Neural cell (in vitro differentiated cells): ENCODE results near the gene ACVRL1. TPM values are rescaled to one million over a fixed set of nuclear protein-coding genes. Genes with fewer than 3 reads are reported as not detected.

Source experiments
- H2AFZ ChIP-seq: fragments of 200-600, 300-800 bp; sonication (generic), shearing (Covaris generic); 2 replicates; pipeline ENCODE4 v1.6.0; 2014; ENCODE audit warnings: low read depth, mild to moderate bottlenecking, antibody characterized with exemption, low read length, moderate library complexity
- H3F3A ChIP-seq: fragments of 200-600 bp; shearing (Covaris generic); 2 replicates; pipeline ENCODE4 v1.6.1; 2016; ENCODE audit warnings: mild to moderate bottlenecking, moderate library complexity, mixed read lengths, antibody characterized with exemption, low read length; ENCODE audit not compliant: insufficient read depth, poor library complexity, severe bottlenecking
- H3K27ac ChIP-seq: fragments of 200-600, 300-800 bp; sonication (generic), shearing (Covaris generic); 2 replicates; pipeline ENCODE4 v1.5.1; 2014; ENCODE audit warnings: mild to moderate bottlenecking, low read length, moderate library complexity
- H3K27me3 ChIP-seq: fragments of 300-800, 200-600 bp; sonication (generic), shearing (Covaris generic); 2 replicates; pipeline ENCODE4 v1.6.0; 2014; ENCODE audit warnings: mild to moderate bottlenecking, low read depth, low read length, moderate library complexity; ENCODE audit not compliant: insufficient read depth
- H3K36me3 ChIP-seq: fragments of 300-800, 200-600 bp; sonication (generic), shearing (Covaris generic); 2 replicates; pipeline ENCODE4 v1.5.1; 2014; ENCODE audit warnings: mild to moderate bottlenecking, antibody characterized with exemption, low read length, moderate library complexity; ENCODE audit not compliant: insufficient read depth
- H3K4me2 ChIP-seq: fragments of 300-800, 200-600 bp; sonication (generic), shearing (Covaris generic); 2 replicates; pipeline ENCODE4 v1.6.0; 2014; ENCODE audit warnings: mild to moderate bottlenecking, low read length
- H3K4me3 ChIP-seq: fragments of 300-800, 200-600 bp; sonication (generic), shearing (Covaris generic); 2 replicates; pipeline ENCODE4 v1.5.1; 2014; ENCODE audit warnings: mild to moderate bottlenecking, low read length, moderate library complexity
- H3K79me2 ChIP-seq: fragments of 200-600 bp; shearing (Covaris generic); replicated peaks from 2 replicates; pipeline ENCODE4 v1.6.0; 2014; ENCODE audit warnings: mild to moderate bottlenecking, low read length, moderate library complexity; ENCODE audit not compliant: insufficient read depth
- H3K9ac ChIP-seq: fragments of 300-800, 200-600 bp; sonication (generic), shearing (Covaris generic); 2 replicates; pipeline ENCODE4 v1.6.1; 2016; ENCODE audit warnings: mild to moderate bottlenecking, low read length, mixed read lengths
- H3K9me2 ChIP-seq: fragments of 200-600 bp; shearing (Covaris generic); 2 replicates; pipeline ENCODE4 v1.6.1; 2016; ENCODE audit warnings: mild to moderate bottlenecking, low read length, mixed read lengths; ENCODE audit not compliant: insufficient read depth
- H3K9me3 ChIP-seq: fragments of 200-600, 300-800 bp; sonication (generic), shearing (Covaris generic); 2 replicates; pipeline ENCODE4 v1.6.1; 2016; ENCODE audit warnings: mild to moderate bottlenecking, mixed run types, low read length, moderate library complexity, mixed read lengths
- H4K20me1 ChIP-seq: fragments of 200-600 bp; shearing (Covaris generic); 2 replicates; pipeline ENCODE4 v1.6.1; 2016; ENCODE audit warnings: mild to moderate bottlenecking, mixed run types; ENCODE audit not compliant: insufficient read depth
- EP300 ChIP-seq: fragments of 450-650 bp; conservative IDR thresholded peaks from 2 replicates; pipeline ENCODE4 v1.6.1; 2014; ENCODE audit warnings: antibody characterized with exemption, mild to moderate bottlenecking, moderate library complexity; ENCODE audit not compliant: poor library complexity, severe bottlenecking
- EZH2 ChIP-seq: fragments of 200-600, 300-800 bp; shearing (Covaris generic), sonication (generic); IDR thresholded peaks from 2 replicates; pipeline ENCODE4 v1.6.1; 2014; ENCODE audit warnings: antibody characterized with exemption, low read length, borderline replicate concordance, mild to moderate bottlenecking; ENCODE audit not compliant: insufficient read depth, poor library complexity, severe bottlenecking
- MXI1 ChIP-seq: fragments of 450-650 bp; conservative IDR thresholded peaks from 2 replicates; pipeline ENCODE4 v1.6.1; 2014; ENCODE audit warnings: antibody characterized with exemption, mild to moderate bottlenecking; ENCODE audit not compliant: poor library complexity, severe bottlenecking
- POLR2AphosphoS5 ChIP-seq: IDR thresholded peaks from 2 replicates; pipeline ENCODE4 v1.6.1; 2012
- RAD21 ChIP-seq: fragments of 450-650 bp; conservative IDR thresholded peaks from 2 replicates; pipeline ENCODE4 v1.6.1; 2014; ENCODE audit warnings: antibody characterized with exemption, mild to moderate bottlenecking, moderate library complexity
- REST ChIP-seq: IDR thresholded peaks from 2 replicates; pipeline ENCODE4 v1.6.1; 2012; ENCODE audit warnings: borderline replicate concordance
- SMC3 ChIP-seq: fragments of 450-650 bp; conservative IDR thresholded peaks from 2 replicates; pipeline ENCODE4 v1.6.1; 2014; ENCODE audit warnings: antibody characterized with exemption, mild to moderate bottlenecking, moderate library complexity; ENCODE audit not compliant: poor library complexity
- TAF1 ChIP-seq: IDR thresholded peaks from 2 replicates; pipeline ENCODE4 v1.6.1; 2012; ENCODE audit warnings: low read depth
- polyA plus RNA-seq: library from polyadenylated mRNA; depleted of rRNA; stranded (reverse); fragments of >200 nt; gene quantifications from 2 replicates; pipeline ENCODE4 v1.2.3, GENCODE V29; 2014
- TF ChIP-seq, protein P1 (sequence below): fragments of 450-650 bp; IDR thresholded peaks from 2 replicates; pipeline ENCODE4 v1.5.1; 2014; ENCODE audit warnings: antibody characterized with exemption, mild to moderate bottlenecking, moderate library complexity; ENCODE audit not compliant: poor library complexity, severe bottlenecking

The ACVRL1 gene
- polyA plus RNA-seq, 1 donor from 2014 or later = not detected

DNA sequence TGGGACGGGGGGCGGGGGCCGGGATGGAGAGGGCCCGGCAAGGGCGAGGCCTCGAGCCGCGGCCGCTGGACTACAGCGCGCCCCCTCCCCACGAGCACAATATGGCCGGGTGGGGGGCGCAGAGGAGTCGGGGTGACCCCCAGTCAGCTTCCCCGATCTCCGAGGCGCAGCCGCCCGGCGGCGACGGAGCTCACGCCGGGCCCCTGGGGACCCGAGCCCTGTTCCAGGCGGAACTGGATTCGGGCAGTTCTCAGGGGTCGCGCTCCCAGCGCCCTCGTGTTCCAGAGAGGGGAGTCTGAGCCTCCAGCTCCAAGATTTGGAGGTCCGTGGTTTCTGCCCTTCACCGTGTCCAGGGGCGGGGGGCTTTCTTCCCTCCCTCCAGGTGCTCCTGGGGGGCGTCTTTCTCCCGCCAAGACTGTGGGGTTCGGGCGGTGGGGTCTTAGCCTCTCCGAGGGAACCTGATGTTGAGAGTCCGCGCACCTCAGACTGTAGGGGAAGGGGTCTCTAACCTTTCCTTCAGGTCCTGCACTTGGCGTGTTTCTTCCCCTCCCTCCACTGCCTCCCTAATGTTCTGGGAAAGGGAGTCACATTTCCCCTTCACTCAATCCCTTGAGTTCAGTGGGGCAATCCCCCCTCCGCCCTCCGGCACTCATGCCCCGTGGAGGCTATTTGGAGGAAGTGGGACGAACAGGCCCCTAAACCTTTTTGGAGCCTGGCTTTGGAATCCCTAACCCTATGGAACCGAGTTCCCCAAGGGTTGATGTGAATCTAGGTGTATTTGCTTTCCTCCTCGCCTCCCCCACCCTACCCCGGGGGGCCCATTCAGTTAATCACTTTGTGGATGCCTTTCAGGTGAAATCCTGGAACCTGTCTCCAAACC is 44.8 kb downstream of the ACVRL1 start:
- Histone ChIP-seq H3K79me2 (peaks cover 54% of the 10 kb centered on the region), H3K27ac (peak overlapping the region; percentile 89), H2AFZ (no peak overlapping the region)

DNA sequence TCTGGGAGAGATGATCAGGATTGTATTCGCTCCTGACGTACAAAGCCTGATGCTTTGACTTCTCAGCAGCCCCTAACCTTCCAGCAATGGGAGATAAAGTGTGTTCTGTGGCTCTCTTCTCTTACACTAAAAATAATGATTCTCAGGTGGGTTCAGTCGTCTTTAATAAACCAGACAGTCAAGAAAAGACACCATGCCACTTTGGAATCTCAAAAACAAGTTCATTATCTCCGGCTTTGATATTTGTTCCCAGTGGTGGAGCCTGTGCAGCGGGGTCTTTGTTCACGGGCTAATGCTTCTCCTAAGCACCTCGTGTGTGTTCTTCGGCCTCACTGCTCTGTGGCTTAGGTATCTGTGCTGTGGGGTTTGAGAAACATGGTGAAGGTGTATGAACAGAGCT is 45.8 kb downstream of the ACVRL1 start:
- Histone ChIP-seq H3K9me2 (no peaks in the 10 kb centered on the region), H2AFZ (no peak overlapping the region), H3K27ac (peak overlapping the region; percentile 89), H3K27me3 (no peaks in the 10 kb centered on the region), H3K4me2 (peak overlapping the region; percentile 86), H3F3A (no peaks in the 10 kb centered on the region), H3K79me2 (peaks cover 63% of the 10 kb centered on the region), H3K9ac (peak overlapping the region; percentile 97), H4K20me1 (peaks cover 16% of the 10 kb centered on the region), H3K4me3 (peak overlapping the region; percentile 75), H3K36me3 (no peaks in the 10 kb centered on the region), H3K9me3 (no peaks in the 10 kb centered on the region)
- TF ChIP-seq REST (peak; percentile 21), RAD21 (no peak), EZH2 (no peak), SMC3 (no peak)
- TF ChIP-seq, protein P1, sequence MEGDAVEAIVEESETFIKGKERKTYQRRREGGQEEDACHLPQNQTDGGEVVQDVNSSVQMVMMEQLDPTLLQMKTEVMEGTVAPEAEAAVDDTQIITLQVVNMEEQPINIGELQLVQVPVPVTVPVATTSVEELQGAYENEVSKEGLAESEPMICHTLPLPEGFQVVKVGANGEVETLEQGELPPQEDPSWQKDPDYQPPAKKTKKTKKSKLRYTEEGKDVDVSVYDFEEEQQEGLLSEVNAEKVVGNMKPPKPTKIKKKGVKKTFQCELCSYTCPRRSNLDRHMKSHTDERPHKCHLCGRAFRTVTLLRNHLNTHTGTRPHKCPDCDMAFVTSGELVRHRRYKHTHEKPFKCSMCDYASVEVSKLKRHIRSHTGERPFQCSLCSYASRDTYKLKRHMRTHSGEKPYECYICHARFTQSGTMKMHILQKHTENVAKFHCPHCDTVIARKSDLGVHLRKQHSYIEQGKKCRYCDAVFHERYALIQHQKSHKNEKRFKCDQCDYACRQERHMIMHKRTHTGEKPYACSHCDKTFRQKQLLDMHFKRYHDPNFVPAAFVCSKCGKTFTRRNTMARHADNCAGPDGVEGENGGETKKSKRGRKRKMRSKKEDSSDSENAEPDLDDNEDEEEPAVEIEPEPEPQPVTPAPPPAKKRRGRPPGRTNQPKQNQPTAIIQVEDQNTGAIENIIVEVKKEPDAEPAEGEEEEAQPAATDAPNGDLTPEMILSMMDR = no peak

More for the DNA sequence above, 44.8 kb downstream of the ACVRL1 start:
- H3K4me2 ChIP-seq = peak overlapping the region; percentile 82
- no peaks in the 10 kb centered on the region for H3K9me2 ChIP-seq
- TF ChIP-seq EZH2 (no peak), TAF1 (peak; percentile 12), MXI1 (peak; percentile 63), POLR2AphosphoS5 (peak; percentile 37), REST (no peak), SMC3 (no peak), RAD21 (peak; percentile 8), EP300 (no peak)
- TF ChIP-seq, protein P1 = no peak
- peak overlapping the region; percentile 75 for H3K4me3 ChIP-seq
- peaks cover 14% of the 10 kb centered on the region for H4K20me1 ChIP-seq
- H3K27me3 ChIP-seq = no peaks in the 10 kb centered on the region
- no peaks in the 10 kb centered on the region for H3F3A ChIP-seq
- no peaks in the 10 kb centered on the region for H3K9me3 ChIP-seq
- no peaks in the 10 kb centered on the region for H3K36me3 ChIP-seq
- H3K9ac ChIP-seq = peak overlapping the region; percentile 97
